Type B pancreatic cell (in vitro differentiated cells): ENCODE measurements around the gene IRS1. TPM values are rescaled to one million over a fixed set of nuclear protein-coding genes. Genes with fewer than 3 reads are reported as not detected.
A peak's percentile ranks its signal among the peaks of the same experiment; 100 is the strongest.

ENCODE experiments used
- DNase-seq: peaks from one replicate; pipeline ENCODE4 v3.0.0; 2021; ENCODE audit warnings: mixed read lengths; ENCODE audit not compliant: unreplicated experiment; ENCODE audit errors: extremely low spot score
- H3K27ac Mint-ChIP-seq: 2 replicates; pipeline ENCODE4 v1.8.0; 2021; ENCODE audit warnings: mild to moderate bottlenecking, mixed read lengths
- H3K27me3 Mint-ChIP-seq: 2 replicates; pipeline ENCODE4 v1.8.0; 2021; ENCODE audit warnings: mixed read lengths
- H3K36me3 Mint-ChIP-seq: 2 replicates; pipeline ENCODE4 v1.8.0; 2021; ENCODE audit warnings: mixed read lengths
- H3K4me1 Mint-ChIP-seq: one replicate; pipeline ENCODE4 v1.8.0; 2021; ENCODE audit warnings: mixed read lengths; ENCODE audit not compliant: unreplicated experiment
- H3K4me3 Mint-ChIP-seq: 2 replicates; pipeline ENCODE4 v1.8.0; 2021; ENCODE audit warnings: mild to moderate bottlenecking, mixed read lengths
- H3K9me3 Mint-ChIP-seq: 2 replicates; pipeline ENCODE4 v1.8.0; 2021; ENCODE audit warnings: mixed read lengths
- total RNA-seq: library from RNA; stranded (reverse); gene quantifications from 2 replicates; pipeline ENCODE4 v1.2.1, GENCODE V29; 2021; ENCODE audit warnings: low replicate concordance
- TF ChIP-seq, protein P1 (sequence below): fragments of 200-600 bp; sonication (generic); conservative IDR thresholded peaks from 2 replicates; pipeline ENCODE4 v1.5.0; 2021; ENCODE audit warnings: antibody characterized with exemption, mild to moderate bottlenecking

IRS1 gene
- total RNA-seq, 1 donor from 2014 or later: 25.9 TPM

DNA sequence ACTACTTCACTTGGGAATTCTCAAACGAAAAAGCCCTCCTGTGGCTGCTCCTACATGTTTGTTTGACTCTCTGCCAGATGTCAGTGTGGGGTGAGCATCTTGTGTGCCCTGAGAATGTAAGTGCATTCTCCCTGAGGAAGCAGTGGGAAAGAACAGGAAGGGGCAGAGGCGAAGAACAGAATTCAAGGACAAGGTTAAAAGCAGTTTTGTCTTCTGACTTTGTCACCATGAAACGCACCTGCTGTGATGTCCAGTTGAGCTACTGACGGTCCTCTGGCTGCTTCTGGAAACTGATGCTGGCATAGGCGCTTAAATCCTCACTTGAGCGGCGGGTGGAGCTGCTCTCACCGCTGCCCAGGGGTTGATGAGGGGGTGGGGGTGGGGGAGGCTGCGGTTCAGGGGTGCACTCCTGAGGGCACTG, 4.9 kb downstream of the IRS1 start:
- Mint-ChIP-seq H3K27ac (peak overlapping the region; percentile 61), H3K27me3 (no peaks in the 10 kb centered on the region), H3K36me3 (peaks cover 23% of the 10 kb centered on the region), H3K4me1 (peaks cover 42% of the 10 kb centered on the region), H3K9me3 (no peaks in the 10 kb centered on the region), H3K4me3 (peak overlapping the region; percentile 85)
- TF ChIP-seq, protein P1, sequence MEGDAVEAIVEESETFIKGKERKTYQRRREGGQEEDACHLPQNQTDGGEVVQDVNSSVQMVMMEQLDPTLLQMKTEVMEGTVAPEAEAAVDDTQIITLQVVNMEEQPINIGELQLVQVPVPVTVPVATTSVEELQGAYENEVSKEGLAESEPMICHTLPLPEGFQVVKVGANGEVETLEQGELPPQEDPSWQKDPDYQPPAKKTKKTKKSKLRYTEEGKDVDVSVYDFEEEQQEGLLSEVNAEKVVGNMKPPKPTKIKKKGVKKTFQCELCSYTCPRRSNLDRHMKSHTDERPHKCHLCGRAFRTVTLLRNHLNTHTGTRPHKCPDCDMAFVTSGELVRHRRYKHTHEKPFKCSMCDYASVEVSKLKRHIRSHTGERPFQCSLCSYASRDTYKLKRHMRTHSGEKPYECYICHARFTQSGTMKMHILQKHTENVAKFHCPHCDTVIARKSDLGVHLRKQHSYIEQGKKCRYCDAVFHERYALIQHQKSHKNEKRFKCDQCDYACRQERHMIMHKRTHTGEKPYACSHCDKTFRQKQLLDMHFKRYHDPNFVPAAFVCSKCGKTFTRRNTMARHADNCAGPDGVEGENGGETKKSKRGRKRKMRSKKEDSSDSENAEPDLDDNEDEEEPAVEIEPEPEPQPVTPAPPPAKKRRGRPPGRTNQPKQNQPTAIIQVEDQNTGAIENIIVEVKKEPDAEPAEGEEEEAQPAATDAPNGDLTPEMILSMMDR: no peak
- no peak for DNase-seq

DNA sequence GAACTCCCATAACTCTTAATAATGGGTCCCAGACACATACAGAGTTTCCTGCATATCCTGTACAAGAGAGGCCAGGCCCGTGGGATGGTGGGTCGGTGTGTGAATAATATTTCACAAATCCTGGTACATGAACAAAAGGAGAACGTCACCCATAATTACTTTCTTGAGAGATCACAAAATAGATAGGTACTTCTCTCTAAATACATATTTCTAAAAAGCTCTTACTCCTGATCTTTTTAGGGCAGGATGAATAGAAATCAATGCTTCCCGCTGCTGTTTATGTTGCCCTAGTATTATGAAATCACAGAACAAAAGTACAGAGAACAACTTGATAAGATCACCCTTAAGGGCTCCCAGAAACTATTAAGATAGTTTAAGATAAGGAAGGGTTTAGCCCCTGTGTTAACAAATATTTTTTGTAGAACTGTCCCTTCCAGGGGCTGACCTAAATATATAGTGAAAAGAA, 5.4 kb downstream of the IRS1 start:
- H3K4me3 Mint-ChIP-seq: peak overlapping the region; percentile 85
- no peak for DNase-seq
- H3K27ac Mint-ChIP-seq: peak overlapping the region; percentile 61
- TF ChIP-seq, protein P1: no peak
- peaks cover 23% of the 10 kb centered on the region for H3K36me3 Mint-ChIP-seq
- H3K9me3 Mint-ChIP-seq: no peaks in the 10 kb centered on the region
- H3K27me3 Mint-ChIP-seq: no peaks in the 10 kb centered on the region
- H3K4me1 Mint-ChIP-seq: peaks cover 47% of the 10 kb centered on the region

DNA sequence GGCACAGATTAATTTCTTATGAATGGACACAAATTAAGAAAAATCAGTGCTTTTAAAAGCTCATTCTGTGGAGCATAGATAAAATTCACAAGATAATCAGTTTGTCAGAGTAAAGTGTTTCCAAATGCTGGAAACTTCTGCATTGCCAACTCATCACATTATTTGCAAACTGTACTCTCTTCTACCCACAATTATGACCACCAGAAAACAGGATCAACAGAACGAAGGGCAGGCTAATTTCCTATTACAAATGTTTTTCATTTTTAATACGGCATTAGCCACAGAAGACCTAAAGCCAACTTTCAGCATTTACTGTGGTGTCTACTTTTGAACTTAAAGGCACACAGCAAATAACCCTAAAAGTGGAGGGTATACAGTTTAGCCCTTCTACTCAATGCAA, 6.0 kb downstream of the IRS1 start:
- H3K27ac Mint-ChIP-seq: peak overlapping the region; percentile 61
- H3K4me3 Mint-ChIP-seq: peak overlapping the region; percentile 85
- TF ChIP-seq, protein P1: no peak
- peaks cover 23% of the 10 kb centered on the region for H3K36me3 Mint-ChIP-seq
- H3K9me3 Mint-ChIP-seq: no peaks in the 10 kb centered on the region
- H3K4me1 Mint-ChIP-seq: peaks cover 53% of the 10 kb centered on the region
- H3K27me3 Mint-ChIP-seq: no peaks in the 10 kb centered on the region
- no peak for DNase-seq

DNA sequence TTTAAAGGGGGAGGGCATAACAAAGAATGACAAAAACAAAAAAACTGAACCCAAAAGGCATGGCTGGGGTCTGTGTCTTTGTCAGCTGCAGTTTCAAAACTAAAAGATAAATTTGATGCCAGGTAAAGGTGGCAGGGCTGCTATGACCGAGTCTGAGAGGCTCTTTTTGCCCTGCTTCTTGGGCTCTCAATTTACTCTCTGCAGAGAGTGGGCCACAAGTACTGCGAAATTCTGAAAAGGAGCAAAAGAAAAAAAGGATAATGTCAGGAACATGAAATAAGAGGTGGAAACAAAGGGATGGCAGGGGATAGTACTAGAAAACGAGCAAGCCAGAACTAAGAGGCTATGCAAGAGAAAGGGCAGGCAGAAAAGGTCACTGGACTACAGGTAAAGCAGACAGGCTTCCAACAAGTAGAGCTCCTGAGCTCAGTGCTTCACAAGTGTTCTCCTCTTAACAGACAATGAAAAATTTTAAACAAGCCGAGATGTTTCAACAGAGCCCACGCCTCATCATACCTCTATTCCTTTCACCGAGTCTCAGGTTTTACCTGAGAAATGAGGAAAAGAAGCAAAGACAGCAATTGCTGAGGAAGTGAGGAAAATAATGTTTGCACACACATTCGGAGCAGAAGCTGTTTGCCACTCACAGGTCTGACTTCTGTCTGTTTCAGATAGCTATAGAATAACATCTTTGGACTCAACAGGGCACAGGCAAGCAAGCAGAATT, 7.3 kb downstream of the IRS1 start:
- Mint-ChIP-seq H3K36me3 (peaks cover 23% of the 10 kb centered on the region), H3K9me3 (no peaks in the 10 kb centered on the region), H3K27ac (peak overlapping the region; percentile 82), H3K4me3 (peak overlapping the region; percentile 85), H3K27me3 (no peaks in the 10 kb centered on the region), H3K4me1 (peaks cover 61% of the 10 kb centered on the region)
- TF ChIP-seq, protein P1: no peak
- no peak for DNase-seq

DNA sequence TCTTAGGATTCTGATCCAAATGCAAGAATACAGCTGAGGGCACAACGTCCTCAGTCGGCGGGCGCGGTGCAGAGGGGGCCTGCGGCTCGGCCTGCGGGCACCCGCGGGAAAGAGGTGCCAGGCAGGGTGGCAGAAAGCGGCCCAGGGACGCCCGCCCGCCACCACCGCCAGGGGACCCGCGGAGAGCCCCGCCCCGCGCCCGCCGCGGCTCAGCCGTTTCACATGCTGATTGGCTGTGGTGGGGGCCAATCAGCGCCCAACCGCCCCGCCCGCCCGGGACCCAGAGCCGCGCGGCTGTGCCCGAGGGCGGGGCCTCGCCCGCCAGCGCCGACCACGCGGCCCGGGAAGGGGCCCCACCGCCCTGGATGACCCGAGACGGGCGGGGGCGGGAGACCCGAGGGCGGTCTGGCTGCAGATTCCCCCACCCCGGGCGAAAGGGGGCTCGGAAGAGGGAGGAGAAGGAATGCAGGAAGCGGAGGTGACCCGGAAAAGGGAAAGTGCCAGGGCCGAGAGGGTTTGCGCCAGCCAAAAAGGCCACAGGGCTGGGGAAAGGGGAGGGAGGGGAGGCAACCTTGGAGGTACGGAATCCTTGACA, 8.0 kb downstream of the IRS1 start:
- Mint-ChIP-seq H3K4me1 (peaks cover 67% of the 10 kb centered on the region), H3K27ac (peak overlapping the region; percentile 96), H3K36me3 (peaks cover 23% of the 10 kb centered on the region), H3K9me3 (no peaks in the 10 kb centered on the region), H3K4me3 (peak overlapping the region; percentile 93), H3K27me3 (no peaks in the 10 kb centered on the region)
- TF ChIP-seq, protein P1: peak; percentile 80
- DNase-seq: peak; percentile 90
